Spleen (tissue), 11 donors: ENCODE results near the gene UBE2G1. TPM values are rescaled to one million over a fixed set of nuclear protein-coding genes. Genes with fewer than 3 reads are reported as not detected.
A peak's percentile ranks its signal among the peaks of the same experiment; 100 is the strongest.

Experiments
- DNase-seq: peaks from one replicate; pipeline ENCODE4 v3.0.0-alpha.2; 2020
- H3K27ac ChIP-seq, 8 donors: fragments of 200-600 bp; sonication (generic) in 7 of 8; 1 replicate in 4 of 8; 2 replicates in 4 of 8; pipeline versions ENCODE4 v1.5.0 to v1.8.0; 2016 to 2021; ENCODE audit warnings: inconsistent platforms in 4 of 8, mild to moderate bottlenecking in 4 of 8, moderate library complexity in 1 of 8
- H3K27me3 ChIP-seq, 7 donors: fragments of 200-600 bp; sonication (generic) in 6 of 7; replicated peaks in 1 of 7; 1 replicate in 4 of 7; 2 replicates in 3 of 7; pipeline versions ENCODE4 v1.5.0 to v1.8.0; 2016 to 2021; ENCODE audit warnings: inconsistent platforms in 3 of 7, mild to moderate bottlenecking in 1 of 7
- H3K36me3 ChIP-seq, 6 donors: fragments of 200-600 bp; sonication (generic) in 5 of 6; 1 replicate in 4 of 6; 2 replicates in 2 of 6; pipeline versions ENCODE4 v1.5.0 to v1.8.0; 2016 to 2021; ENCODE audit warnings: inconsistent platforms in 2 of 6
- H3K4me1 ChIP-seq, 6 donors: fragments of 200-600 bp; sonication (generic) in 5 of 6; 1 replicate in 3 of 6; 2 replicates in 3 of 6; pipeline versions ENCODE4 v1.5.0 to v1.8.0; 2016 to 2021; ENCODE audit warnings: inconsistent platforms in 3 of 6
- H3K4me3 ChIP-seq, 8 donors: fragments of 200-600 bp; sonication (generic) in 7 of 8; 1 replicate in 4 of 8; 2 replicates in 4 of 8; pipeline versions ENCODE4 v1.5.0 to v1.8.0; 2016 to 2021; ENCODE audit warnings: inconsistent platforms in 4 of 8, mild to moderate bottlenecking in 4 of 8, moderate library complexity in 2 of 8
- H3K9me3 ChIP-seq, 8 donors: fragments of 200-600 bp; sonication (generic) in 7 of 8; 1 replicate in 4 of 8; 2 replicates in 4 of 8; pipeline versions ENCODE4 v1.5.0 to v1.8.0; 2016 to 2021; ENCODE audit warnings: inconsistent platforms in 4 of 8
- CTCF ChIP-seq, 11 experiments: fragments of 200-600 bp in 7 of 11; fragments of 450-650 bp in 4 of 11; sonication (generic) in 4 of 11; IDR thresholded peaks in 8 of 11; conservative IDR thresholded peaks in 3 of 11; 1 replicate in 7 of 11; 2 replicates in 4 of 11; pipeline versions ENCODE4 v1.4.0 to v1.8.0; 2016 to 2021; ENCODE audit warnings: antibody characterized with exemption in 11 of 11, inconsistent platforms in 4 of 11, mild to moderate bottlenecking in 1 of 11
- POLR2A ChIP-seq, 3 donors: fragments of 450-650 bp; IDR thresholded peaks; one replicate each; pipeline ENCODE4 v1.5.1; 2017; ENCODE audit warnings: antibody characterized with exemption in 3 of 3, mild to moderate bottlenecking in 1 of 3
- POLR2AphosphoS5 ChIP-seq, 3 donors: sonication (generic); formaldehyde crosslinking; IDR thresholded peaks; one replicate each; pipeline ENCODE4 v1.5.1; 2017; ENCODE audit warnings: antibody characterized with exemption in 3 of 3
- WGBS, 5 donors: extraction: QIAGEN DNeasy Blood & Tissue Kit in 3 of 5; methylation state at CpG; one replicate each; pipeline versions ENCODE4 v1.1.5 to v1.1.7; 2013 to 2018; 5-methylcytosine and 5-hydroxymethylcytosine counted together
- intact Hi-C: fragments of 100-400 bp; cut with DNase I; formaldehyde crosslinking; loops from one replicate; pipeline ENCODE4 v1.15.0; 2023; ENCODE audit warnings: low total_unique reads
- polyA plus RNA-seq, 3 donors: library from polyadenylated mRNA; stranded (reverse); fragments of 200-250 nt; gene quantifications; one replicate each; pipeline ENCODE4 v1.2.1, GENCODE V29; 2013
- total RNA-seq, 7 donors: library from RNA; depleted of rRNA in 3 of 7; stranded (reverse); fragments of >200 nt in 3 of 7; fragmentation: NEBNext Ultra II Directional in 4 of 7; extraction: Animal tissue kit (Norgen Biotek cat#: 25700) in 4 of 7; gene quantifications; one replicate each; pipeline versions ENCODE4 v1.1.0 to v1.2.1, GENCODE V29; 2016 to 2021
- donor health status: healthy with polysubstance abuse.
- donor health status: DM: no; HTN: no; CAD: no; lungs with moderate emphysema.
- donor health status: DM: no; HTN: no; CAD: no.
- donor health status: Bipolar disorder and iron deficiency.
- donor health status: healthy.
- donor health status: DM: no; HTN: no; CAD: no.
- donor health status: DM: yes; HTN: yes; CAD: no.

UBE2G1 gene
- total and polyA plus RNA-seq, 10 donors: 10.7 to 59.7 (median 54.1) TPM

GRCh38 chr17:4317610-4318009 is 48.9 kb downstream of the UBE2G1 start:
- no peak for DNase-seq
- 73 to 83% (median 76%) methylated on average over 5 of the region's 5 CpGs for WGBS, 5 donors
- peak overlapping the region in 3 of 8 donors; percentile 0 to 22 (median 16) for H3K27ac ChIP-seq
- H3K36me3 ChIP-seq: peaks cover 0 to 5% (median 0%) of the 10 kb centered on the region in 6 donors
- no peaks in the 10 kb centered on the region for H3K27me3 ChIP-seq
- peaks cover 6 to 82% (median 31%) of the 10 kb centered on the region in 6 donors for H3K4me1 ChIP-seq
- H3K4me3 ChIP-seq: no peak overlapping the region
- TF ChIP-seq POLR2AphosphoS5 (IDR thresholded peaks at IDR 0.05) (no peak), POLR2A (IDR thresholded peaks at IDR 0.05) (no peak), CTCF (IDR thresholded peaks at IDR 0.05 in 8 of 11, conservative IDR thresholded peaks at IDR 0.05 in 3 of 11) (no peak)
- no peaks in the 10 kb centered on the region for H3K9me3 ChIP-seq
- intact Hi-C loops: no loop called here

GRCh38 chr17:4316648-4317047 is 49.8 kb downstream of the UBE2G1 start:
- H3K36me3 ChIP-seq: peaks cover 0 to 5% (median 0%) of the 10 kb centered on the region in 6 donors
- TF ChIP-seq CTCF (IDR thresholded peaks at IDR 0.05 in 8 of 11, conservative IDR thresholded peaks at IDR 0.05 in 3 of 11) (no peak), POLR2A (IDR thresholded peaks at IDR 0.05) (no peak), POLR2AphosphoS5 (IDR thresholded peaks at IDR 0.05) (no peak)
- H3K27me3 ChIP-seq: no peaks in the 10 kb centered on the region
- 95 to 98% (median 96%) methylated on average over 10 of the region's 10 CpGs for WGBS, 5 donors
- intact Hi-C loops: no loop called here
- H3K4me1 ChIP-seq: peaks cover 6 to 83% (median 35%) of the 10 kb centered on the region in 6 donors
- no peak overlapping the region for H3K4me3 ChIP-seq
- no peaks in the 10 kb centered on the region for H3K9me3 ChIP-seq
- no peak overlapping the region for H3K27ac ChIP-seq
- no peak for DNase-seq

GRCh38 chr17:4314618-4315017 is 51.9 kb downstream of the UBE2G1 start:
- intact Hi-C loops: no loop called here
- 63 to 87% (median 72%) methylated on average over 1 of the region's 1 CpG for WGBS, 5 donors

GRCh38 chr17:4314179-4314578 is 52.3 kb downstream of the UBE2G1 start:
- peak overlapping the region in 7 of 8 donors; percentile 44 to 70 (median 60) for H3K27ac ChIP-seq
- H3K4me1 ChIP-seq: peaks cover 15 to 94% (median 55%) of the 10 kb centered on the region in 6 donors
- DNase-seq: no peak
- H3K9me3 ChIP-seq: no peaks in the 10 kb centered on the region
- intact Hi-C loops: no loop called here
- no peak overlapping the region for H3K4me3 ChIP-seq
- peaks cover 0 to 2% (median 0%) of the 10 kb centered on the region in 6 donors for H3K36me3 ChIP-seq
- TF ChIP-seq POLR2AphosphoS5 (IDR thresholded peaks at IDR 0.05): no peak
- no peak for TF ChIP-seq POLR2A (IDR thresholded peaks at IDR 0.05)
- no peak for TF ChIP-seq CTCF (IDR thresholded peaks at IDR 0.05 in 8 of 11, conservative IDR thresholded peaks at IDR 0.05 in 3 of 11)
- 71 to 89% (median 86%) methylated on average over 3 of the region's 3 CpGs for WGBS, 5 donors
- H3K27me3 ChIP-seq: no peaks in the 10 kb centered on the region

More at GRCh38 chr17:4314618-4315017, 51.9 kb downstream of the UBE2G1 start:
- Histone ChIP-seq H3K27ac (peak overlapping the region in 1 of 8 donors; percentile 60), H3K36me3 (peaks cover 0 to 5% (median 0%) of the 10 kb centered on the region in 6 donors), H3K9me3 (no peaks in the 10 kb centered on the region), H3K4me1 (peaks cover 15 to 94% (median 51%) of the 10 kb centered on the region in 6 donors), H3K4me3 (no peak overlapping the region), H3K27me3 (no peaks in the 10 kb centered on the region)
- TF ChIP-seq POLR2AphosphoS5 (IDR thresholded peaks at IDR 0.05) (no peak), POLR2A (IDR thresholded peaks at IDR 0.05) (no peak), CTCF (IDR thresholded peaks at IDR 0.05 in 8 of 11, conservative IDR thresholded peaks at IDR 0.05 in 3 of 11) (no peak)
- no peak for DNase-seq
